Stimulated activated CD4-positive, alpha-beta T cell treated with anti-CD3 and anti-CD28 coated beads, Interleukin-1b, Interleukin-23, amount 100 ng/mL, for 48 hours (primary cell): Measurements from ENCODE around the gene NPAS1.

Experiments used
- DNase-seq: peaks from one replicate; pipeline ENCODE4 v3.0.0-alpha.2; 2020

Gene NPAS1

DNA sequence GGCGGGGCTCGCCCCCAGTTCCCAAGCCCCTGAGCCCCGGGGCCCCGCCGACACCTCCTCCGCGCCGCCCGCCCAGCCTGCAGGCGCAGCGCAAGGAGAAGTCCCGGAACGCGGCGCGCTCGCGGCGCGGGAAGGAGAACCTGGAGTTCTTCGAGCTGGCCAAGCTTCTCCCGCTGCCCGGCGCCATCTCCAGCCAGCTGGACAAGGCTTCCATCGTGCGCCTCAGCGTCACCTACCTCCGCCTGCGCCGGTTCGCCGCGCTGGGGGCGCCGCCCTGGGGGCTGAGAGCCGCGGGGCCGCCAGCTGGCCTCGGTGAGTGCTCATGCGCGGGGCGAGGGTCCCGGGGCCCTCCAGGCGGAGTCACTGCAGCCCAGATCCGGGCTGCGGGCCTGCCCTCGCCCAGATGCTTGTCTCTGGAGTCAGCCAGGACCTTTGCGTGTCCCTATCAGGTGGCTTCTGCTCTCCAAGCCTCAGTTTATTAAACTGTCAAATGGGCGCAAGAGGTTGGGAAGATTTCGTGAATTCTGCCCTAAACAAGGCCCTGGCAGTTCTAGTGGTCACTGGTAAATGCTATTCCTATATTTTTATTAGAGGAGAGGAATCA, 2.0 kb downstream of the NPAS1 start:
- no peak for DNase-seq

- DNase-seq = no peak
These were observed 2.5 kb downstream of the NPAS1 start for GRCh38 chr19:47022140-47022536.

- DNase-seq = no peak
These were observed 3.2 kb downstream of the NPAS1 start for GRCh38 chr19:47022541-47023447.

GRCh38 chr19:47023448-47023794, 3.8 kb downstream of the NPAS1 start:
- no peak for DNase-seq

DNA sequence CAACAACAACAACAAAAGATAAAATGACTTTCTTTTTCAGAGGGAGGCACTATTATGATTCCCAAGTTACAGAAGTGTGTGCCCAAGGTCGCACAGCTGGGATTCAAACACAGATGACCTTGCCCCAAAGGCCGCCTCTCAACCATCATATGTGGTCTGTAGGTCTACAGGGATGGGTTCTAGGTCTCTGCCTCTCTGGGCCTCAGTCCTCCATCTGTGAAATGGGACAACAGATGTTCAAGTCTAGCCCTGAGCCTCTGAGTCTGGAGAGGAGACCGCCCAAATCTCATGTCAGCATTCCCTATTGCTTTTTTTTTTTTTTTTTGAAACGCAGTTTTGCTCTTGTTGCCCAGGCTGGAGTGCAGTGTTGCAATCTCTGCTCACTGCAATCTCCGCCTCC, 4.9 kb downstream of the NPAS1 start:
- DNase-seq = no peak

DNA sequence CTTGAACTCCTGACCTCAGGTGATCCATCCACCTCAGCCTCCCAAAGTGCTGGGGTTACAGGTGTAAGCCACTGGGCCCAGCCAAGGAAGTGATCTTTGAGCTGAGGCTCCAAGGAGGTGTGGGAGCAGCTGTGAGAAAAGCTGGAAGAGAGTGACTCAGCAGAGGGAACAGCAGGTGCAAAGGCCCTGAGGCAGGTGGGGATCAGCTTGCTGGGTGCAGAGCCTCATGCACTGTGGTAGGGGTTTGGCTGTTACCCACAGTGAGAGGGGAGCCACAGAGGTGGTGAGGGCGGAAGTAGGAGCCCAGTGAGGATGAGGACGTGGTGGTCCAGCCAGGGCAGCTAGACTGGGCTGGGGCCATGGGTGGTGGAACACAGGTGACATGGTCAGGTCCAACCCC, 6.5 kb downstream of the NPAS1 start:
- no peak for DNase-seq

DNA sequence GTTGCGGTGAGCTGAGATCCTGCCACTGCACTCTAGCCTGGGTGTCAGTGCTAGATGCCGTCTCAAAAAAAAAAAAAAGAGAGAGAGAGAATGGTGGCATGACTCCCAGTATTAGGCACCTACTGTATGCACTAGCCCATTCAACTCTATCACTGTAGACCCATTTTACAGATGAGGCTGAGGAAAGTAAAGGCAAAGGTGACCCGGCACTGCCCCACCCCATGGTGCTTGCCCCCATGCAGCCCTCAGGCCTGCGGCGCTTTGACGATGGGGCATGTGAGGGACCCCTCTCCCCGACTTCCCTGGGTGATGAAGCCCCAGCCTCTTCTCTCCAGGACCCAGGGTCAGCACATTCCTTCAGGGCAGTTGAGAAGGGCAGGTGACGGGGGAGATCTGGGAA, 7.3 kb downstream of the NPAS1 start:
- no peak for DNase-seq

GRCh38 chr19:47027586-47028088, 8.0 kb downstream of the NPAS1 start:
- DNase-seq = no peak

DNA sequence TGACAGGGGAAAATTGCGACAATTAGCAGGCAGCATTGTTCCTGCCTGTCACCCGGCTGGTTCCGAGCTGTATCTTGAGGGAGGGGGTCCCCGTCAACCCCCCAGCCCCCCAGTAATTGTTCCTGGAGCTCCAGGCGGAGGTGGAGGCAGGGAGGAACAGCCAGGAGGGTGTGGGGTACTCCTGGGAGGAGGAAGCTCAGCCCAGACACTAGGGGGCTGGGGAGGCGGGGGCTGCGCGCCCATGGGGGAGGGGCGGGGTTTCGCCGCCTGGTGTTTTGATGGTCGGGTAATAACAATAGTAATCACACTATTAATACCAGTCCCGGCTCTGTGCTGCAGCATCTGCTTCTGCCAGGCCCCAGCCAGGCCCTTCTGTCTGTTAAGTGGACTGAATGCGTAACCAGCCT, 8.6 kb downstream of the NPAS1 start:
- no peak for DNase-seq

GRCh38 chr19:47032171-47032811, 12.7 kb downstream of the NPAS1 start:
- DNase-seq = peak; percentile 61

- peak; percentile 94 for DNase-seq
These were observed 15.8 kb downstream of the NPAS1 start for GRCh38 chr19:47035127-47036096.

DNA sequence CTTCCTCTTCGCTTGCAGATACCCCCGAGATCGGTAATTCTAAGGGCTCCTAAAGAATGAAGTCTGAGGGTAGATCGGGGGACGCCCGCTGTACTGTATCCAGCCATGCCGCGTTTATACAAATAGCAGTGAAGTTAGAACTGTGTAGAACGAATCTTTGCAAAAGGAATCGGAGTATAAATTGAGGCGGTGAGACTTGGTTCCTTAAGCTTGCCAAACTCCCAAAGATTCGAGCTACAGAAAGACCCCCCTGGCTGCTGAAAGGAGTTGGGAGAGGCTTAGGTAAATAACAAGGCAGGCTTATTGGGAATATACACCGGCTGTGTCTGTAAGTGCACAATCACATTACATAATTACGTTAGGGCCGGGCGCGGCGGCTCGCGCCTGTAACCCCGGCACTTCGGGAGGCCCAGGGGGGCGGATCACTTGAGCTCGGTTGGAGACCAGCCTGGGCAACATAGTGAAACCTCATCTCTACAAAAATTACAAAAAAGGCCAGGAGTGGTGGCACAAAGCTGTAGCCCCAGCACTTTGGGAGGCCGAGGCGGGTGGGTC, 16.5 kb downstream of the NPAS1 start:
- no peak for DNase-seq

GRCh38 chr19:47037766-47038165, 18.1 kb downstream of the NPAS1 start:
- DNase-seq = no peak

DNA sequence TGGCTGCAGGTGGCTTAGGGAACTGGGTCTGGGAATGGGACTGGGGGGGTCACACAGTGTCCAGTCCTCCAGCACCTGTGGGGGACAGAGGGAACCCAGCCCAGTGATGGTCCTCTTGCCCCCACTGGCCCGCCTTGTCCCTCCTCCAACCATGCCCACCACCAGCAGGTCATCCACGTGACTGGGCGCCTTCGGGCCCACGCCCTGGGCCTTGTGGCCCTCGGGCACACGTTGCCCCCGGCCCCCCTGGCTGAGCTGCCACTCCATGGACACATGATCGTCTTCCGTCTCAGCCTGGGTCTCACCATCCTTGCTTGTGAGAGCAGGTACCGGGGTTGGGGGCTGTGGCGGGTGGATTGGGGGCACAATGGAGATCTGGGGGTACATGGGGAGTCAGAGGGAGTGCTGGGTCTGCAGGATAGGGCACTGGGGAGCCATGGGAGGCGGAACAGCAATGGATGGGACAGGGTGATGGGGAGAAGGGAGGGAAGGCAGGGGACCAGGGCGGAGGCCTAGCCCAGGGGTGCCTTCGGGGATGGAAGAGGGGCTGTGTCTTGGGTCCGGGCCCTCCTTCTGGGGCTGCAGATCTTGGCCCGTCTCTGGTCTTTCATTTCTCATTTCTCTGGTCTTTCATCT, 19.7 kb downstream of the NPAS1 start:
- DNase-seq = no peak

- no peak for DNase-seq
These were observed 21.2 kb downstream of the NPAS1 start for GRCh38 chr19:47040869-47041268.

DNA sequence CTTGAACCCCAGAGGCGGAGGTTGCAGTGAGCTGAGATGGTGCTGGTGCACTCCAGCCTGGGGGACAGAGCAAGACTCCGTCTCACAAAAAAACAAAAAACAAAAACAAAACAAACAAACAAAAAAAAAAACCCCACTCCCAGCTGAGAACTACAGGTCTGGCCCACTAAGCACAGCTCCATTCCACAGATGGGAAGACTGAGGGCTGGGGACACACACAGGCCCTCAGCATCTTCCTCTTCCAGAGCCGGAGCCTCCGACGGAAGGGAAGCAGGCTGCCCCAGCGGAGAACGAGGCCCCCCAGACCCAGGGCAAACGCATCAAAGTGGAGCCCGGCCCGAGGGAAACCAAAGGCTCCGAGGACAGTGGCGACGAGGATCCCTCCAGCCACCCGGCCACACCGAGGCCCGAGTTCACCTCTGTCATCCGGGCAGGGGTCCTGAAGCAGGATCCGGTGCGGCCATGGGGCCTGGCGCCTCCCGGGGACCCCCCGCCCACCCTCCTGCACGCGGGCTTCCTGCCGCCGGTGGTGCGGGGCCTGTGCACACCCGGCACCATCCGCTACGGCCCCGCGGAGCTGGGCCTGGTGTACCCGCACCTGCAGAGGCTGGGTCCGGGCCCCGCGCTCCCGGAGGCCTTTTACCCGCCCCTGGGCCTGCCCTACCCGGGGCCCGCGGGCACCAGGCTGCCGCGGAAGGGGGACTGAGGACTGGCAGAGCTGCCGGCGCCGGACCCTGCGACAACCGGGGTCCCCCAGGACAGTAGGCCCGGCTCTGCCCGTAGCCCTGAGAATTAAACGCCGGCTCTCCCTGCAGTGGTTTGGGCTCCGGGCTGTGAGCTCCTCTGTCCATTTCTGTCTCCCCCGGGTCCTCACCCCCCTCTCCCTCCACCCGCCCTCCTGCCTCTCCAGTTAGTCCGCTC, 25.6 kb downstream of the NPAS1 start:
- no peak for DNase-seq

DNA sequence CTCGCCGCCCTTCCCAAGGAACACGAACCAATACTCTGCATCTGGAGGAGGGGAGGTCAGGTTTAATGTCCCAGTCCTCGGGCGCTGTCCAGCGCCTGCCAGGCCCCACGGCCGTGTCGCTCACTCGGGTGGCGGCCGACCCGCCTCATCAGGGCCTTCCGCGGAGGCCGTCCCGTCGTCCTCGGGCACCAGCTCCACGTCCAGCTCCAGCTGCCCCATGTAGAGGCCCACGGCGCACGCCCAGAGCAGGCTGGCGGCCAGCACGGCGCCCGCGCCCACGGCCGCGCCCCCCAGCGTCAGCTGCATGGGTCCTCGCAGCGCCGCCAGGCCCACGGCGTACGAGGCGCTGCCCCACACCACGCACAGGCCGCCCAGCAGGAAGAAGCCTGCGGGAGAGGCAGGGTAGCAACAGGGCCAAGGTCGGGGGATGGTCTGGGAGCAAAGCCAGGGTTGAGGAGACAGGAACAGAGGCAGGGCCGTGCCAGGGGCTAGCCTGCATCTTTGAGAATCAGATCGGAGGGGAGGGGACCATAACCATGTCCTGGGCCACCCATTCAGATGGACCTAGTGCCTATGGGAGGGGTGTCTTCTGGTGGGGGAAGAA, 26.3 kb downstream of the NPAS1 start:
- DNase-seq = no peak

DNA sequence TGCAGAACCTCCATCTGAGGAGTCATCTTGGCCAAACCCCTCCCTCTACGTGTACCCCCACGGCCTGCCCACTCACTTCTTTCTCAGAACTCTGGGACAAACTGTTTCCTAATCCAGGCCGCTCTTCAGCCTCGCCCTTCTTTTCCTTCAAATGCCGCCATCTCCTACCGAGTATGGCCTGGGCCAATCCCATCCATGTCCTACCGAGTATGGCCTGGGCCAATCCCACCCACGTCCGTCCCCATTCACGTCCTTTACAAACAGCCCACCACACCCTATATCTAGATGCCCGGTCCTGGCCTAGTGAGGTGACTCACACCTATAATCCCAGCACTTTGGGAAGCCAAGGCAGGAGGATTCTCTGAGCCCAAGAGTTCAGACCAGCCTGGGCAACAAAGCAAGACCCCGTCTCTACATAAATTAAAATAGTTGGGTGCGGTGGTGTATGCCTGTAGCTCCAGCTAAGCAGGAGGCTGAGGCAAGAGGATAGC, 27.7 kb downstream of the NPAS1 start:
- no peak for DNase-seq

DNA sequence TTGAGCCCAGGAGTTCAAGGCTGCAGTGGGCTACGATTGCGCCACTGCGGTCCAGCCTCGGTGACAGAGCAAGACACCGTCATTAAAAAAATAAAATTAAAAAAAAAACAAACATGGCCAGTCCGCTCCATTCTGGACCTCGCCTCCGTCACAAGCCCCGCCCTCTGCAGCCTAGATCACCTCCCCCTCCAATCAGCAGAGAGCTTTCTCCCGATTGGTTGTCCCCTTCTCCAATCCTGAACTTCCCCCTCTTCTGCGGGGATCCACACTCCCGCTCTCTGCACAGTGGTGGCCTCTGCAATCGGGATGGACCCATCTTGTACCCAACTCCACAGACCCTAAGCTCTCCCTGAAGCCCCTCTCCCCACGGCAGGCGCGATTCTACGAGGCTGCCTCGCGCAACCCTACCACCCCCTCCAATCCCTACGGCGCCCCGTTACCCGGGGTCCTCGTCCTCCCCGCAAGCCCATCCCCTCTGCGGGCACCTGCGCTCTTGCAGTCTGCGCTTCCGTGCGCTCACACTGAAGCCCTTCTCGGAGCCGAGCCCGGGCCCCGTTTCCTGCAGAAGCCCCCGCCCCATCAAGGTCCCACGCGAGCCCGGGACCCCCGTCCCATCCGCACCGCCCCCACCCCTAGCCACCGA, 28.2 kb downstream of the NPAS1 start:
- DNase-seq = peak; percentile 85

- DNase-seq = no peak
These were observed 29.7 kb downstream of the NPAS1 start for GRCh38 chr19:47049307-47049700.
